ENCODE data around the gene CFAP46. TPM values are rescaled to one million over a fixed set of nuclear protein-coding genes. Genes with fewer than 3 reads are reported as not detected.
"Not testable (repeated sequence)": the region's sequence is repeated elsewhere in the genome, so short reads cannot be mapped to it uniquely, and the experiment has no call there.

CFAP46 gene
- polyA plus RNA-seq, 3 donors: 0.07 TPM; not detected in 2

GRCh38 chr10:132889556-132889955 is 52.8 kb downstream of the CFAP46 start:
- H3K27ac ChIP-seq (ENCODE audit: low read depth in 1 of 2, low read length in 2 of 2): no peak overlapping the region
- H3K27me3 Mint-ChIP-seq (ENCODE audit: low read depth in 3 of 3): peaks cover 6 to 22% (median 7%) of the 10 kb centered on the region in 3 donors
- no peak overlapping the region for H2AFZ ChIP-seq (ENCODE audit: insufficient read depth, low read depth, low read length, poor library complexity, severe bottlenecking)
- H3K4me3 Mint-ChIP-seq: no peak overlapping the region
- no peak overlapping the region for H3K9ac ChIP-seq (ENCODE audit: insufficient read depth, low read length, poor library complexity, severe bottlenecking)
- no peak overlapping the region for H3K27ac Mint-ChIP-seq
- no peaks in the 10 kb centered on the region for H3K79me2 ChIP-seq (ENCODE audit: insufficient read depth, low read length)
- no peak overlapping the region for H3K4me3 ChIP-seq (replicated peaks in 1 of 3; ENCODE audit: low read depth in 2 of 3, low read length in 3 of 3)
- no peaks in the 10 kb centered on the region for H3K36me3 ChIP-seq (replicated peaks in 1 of 2; ENCODE audit: control insufficient read depth in 1 of 2, insufficient read depth in 2 of 2, low read length in 2 of 2)
- TF ChIP-seq CTCF (IDR thresholded peaks at IDR 0.05): no peak
- H3K9me3 ChIP-seq (replicated peaks in 1 of 2; ENCODE audit: control insufficient read depth in 1 of 2, insufficient read depth in 1 of 2, low read length in 2 of 2): no peaks in the 10 kb centered on the region
- no peaks in the 10 kb centered on the region for H4K20me1 ChIP-seq (ENCODE audit: insufficient read depth, low read length)
- DNase-seq: no peak
- H3K4me2 ChIP-seq (replicated peaks; ENCODE audit: extremely low read depth, low read length, poor library complexity, severe bottlenecking): no peak overlapping the region
- no peaks in the 10 kb centered on the region for H3K4me1 Mint-ChIP-seq
- H3K9me3 Mint-ChIP-seq: peaks cover 0 to 3% (median 0%) of the 10 kb centered on the region in 7 donors
- H3K27me3 ChIP-seq (ENCODE audit: control insufficient read depth in 2 of 2, insufficient read depth in 2 of 2, low read length in 2 of 2): no peaks in the 10 kb centered on the region
- 89% methylated on average over 13 of the region's 16 CpGs for WGBS (ENCODE audit: insufficient coverage)
- intact Hi-C loops (cut with micrococcal nuclease): no loop called here
- no peaks in the 10 kb centered on the region for H3K4me1 ChIP-seq (ENCODE audit: control insufficient read depth in 1 of 2, insufficient read depth in 2 of 2, low read length in 2 of 2)
- no peaks in the 10 kb centered on the region for H3K36me3 Mint-ChIP-seq

- H3K27me3 Mint-ChIP-seq (ENCODE audit: low read depth in 3 of 3): peaks cover 3 to 17% (median 5%) of the 10 kb centered on the region in 3 donors
- H3K79me2 ChIP-seq (ENCODE audit: insufficient read depth, low read length): no peaks in the 10 kb centered on the region
- WGBS (ENCODE audit: insufficient coverage): 92% methylated on average over 11 of the region's 16 CpGs
- TF ChIP-seq CTCF (IDR thresholded peaks at IDR 0.05): no peak
- no peaks in the 10 kb centered on the region for H4K20me1 ChIP-seq (ENCODE audit: insufficient read depth, low read length)
- no peaks in the 10 kb centered on the region for H3K4me1 ChIP-seq (ENCODE audit: control insufficient read depth in 1 of 2, insufficient read depth in 2 of 2, low read length in 2 of 2)
- H3K36me3 Mint-ChIP-seq: no peaks in the 10 kb centered on the region
- no peak overlapping the region for H3K27ac ChIP-seq (ENCODE audit: low read depth in 1 of 2, low read length in 2 of 2)
- no peak for DNase-seq
- no peaks in the 10 kb centered on the region for H3K9me3 ChIP-seq (replicated peaks in 1 of 2; ENCODE audit: control insufficient read depth in 1 of 2, insufficient read depth in 1 of 2, low read length in 2 of 2)
- no peak overlapping the region for H2AFZ ChIP-seq (ENCODE audit: insufficient read depth, low read depth, low read length, poor library complexity, severe bottlenecking)
- no peaks in the 10 kb centered on the region for H3K36me3 ChIP-seq (replicated peaks in 1 of 2; ENCODE audit: control insufficient read depth in 1 of 2, insufficient read depth in 2 of 2, low read length in 2 of 2)
- no peaks in the 10 kb centered on the region for H3K27me3 ChIP-seq (ENCODE audit: control insufficient read depth in 2 of 2, insufficient read depth in 2 of 2, low read length in 2 of 2)
- no peak overlapping the region for H3K9ac ChIP-seq (ENCODE audit: insufficient read depth, low read length, poor library complexity, severe bottlenecking)
- H3K4me3 Mint-ChIP-seq: no peak overlapping the region
- intact Hi-C loops (cut with micrococcal nuclease): no loop called here
- no peaks in the 10 kb centered on the region for H3K4me1 Mint-ChIP-seq
- H3K27ac Mint-ChIP-seq: no peak overlapping the region
- peaks cover 0 to 3% (median 0%) of the 10 kb centered on the region in 7 donors for H3K9me3 Mint-ChIP-seq
- no peak overlapping the region for H3K4me3 ChIP-seq (replicated peaks in 1 of 3; ENCODE audit: low read depth in 2 of 3, low read length in 3 of 3)
- no peak overlapping the region for H3K4me2 ChIP-seq (replicated peaks; ENCODE audit: extremely low read depth, low read length, poor library complexity, severe bottlenecking)
Measured at GRCh38 chr10:132888898-132889490, 53.4 kb downstream of the CFAP46 start.

- H2AFZ ChIP-seq (ENCODE audit: insufficient read depth, low read depth, low read length, poor library complexity, severe bottlenecking); H3K4me1 Mint-ChIP-seq; H3K27ac ChIP-seq (ENCODE audit: low read depth in 1 of 2, low read length in 2 of 2); H3K9me3 ChIP-seq (replicated peaks in 1 of 2; ENCODE audit: control insufficient read depth in 1 of 2, insufficient read depth in 1 of 2, low read length in 2 of 2); H3K27me3 ChIP-seq (ENCODE audit: control insufficient read depth in 2 of 2, insufficient read depth in 2 of 2, low read length in 2 of 2); H3K27ac Mint-ChIP-seq; H3K4me1 ChIP-seq (ENCODE audit: control insufficient read depth in 1 of 2, insufficient read depth in 2 of 2, low read length in 2 of 2); H3K9me3 Mint-ChIP-seq; H3K4me3 ChIP-seq (replicated peaks in 1 of 3; ENCODE audit: low read depth in 2 of 3, low read length in 3 of 3); H4K20me1 ChIP-seq (ENCODE audit: insufficient read depth, low read length); DNase-seq; H3K36me3 Mint-ChIP-seq; H3K79me2 ChIP-seq (ENCODE audit: insufficient read depth, low read length); H3K4me2 ChIP-seq (replicated peaks; ENCODE audit: extremely low read depth, low read length, poor library complexity, severe bottlenecking); H3K9ac ChIP-seq (ENCODE audit: insufficient read depth, low read length, poor library complexity, severe bottlenecking); H3K4me3 Mint-ChIP-seq; intact Hi-C loops (cut with micrococcal nuclease); H3K36me3 ChIP-seq (replicated peaks in 1 of 2; ENCODE audit: control insufficient read depth in 1 of 2, insufficient read depth in 2 of 2, low read length in 2 of 2): not testable (repeated sequence)
- peaks cover 2 to 13% (median 4%) of the 10 kb centered on the region in 3 donors for H3K27me3 Mint-ChIP-seq (ENCODE audit: low read depth in 3 of 3)
- 80% methylated on average over 1 of the region's 16 CpGs for WGBS (ENCODE audit: insufficient coverage)
Measured at GRCh38 chr10:132888446-132888845, 53.9 kb downstream of the CFAP46 start.

Measured in CD14-positive monocyte (primary cell).